Transverse colon (tissue), 3 donors: ENCODE data around the gene PRKAR1B.

Experiments used
- EP300 ChIP-seq: sonication (generic); formaldehyde crosslinking; IDR thresholded peaks from one replicate; pipeline ENCODE4 v1.6.1; 2017; ENCODE audit warnings: antibody characterized with exemption, low read depth
- POLR2A ChIP-seq: fragments of 450-650 bp; IDR thresholded peaks from one replicate; pipeline ENCODE4 v1.6.1; 2016; ENCODE audit warnings: antibody characterized with exemption, mild to moderate bottlenecking, moderate library complexity
- TF ChIP-seq, protein P1 (sequence below), 5 experiments: fragments of 200-600 bp in 3 of 5; fragments of 450-650 bp in 2 of 5; sonication (generic) in 3 of 5; IDR thresholded peaks; 1 replicate in 2 of 5; 2 replicates in 3 of 5; pipeline ENCODE4 v1.5.1; 2016 to 2017; ENCODE audit warnings: antibody characterized with exemption in 5 of 5, inconsistent platforms in 3 of 5, mild to moderate bottlenecking in 2 of 5, moderate library complexity in 1 of 5

DNA sequence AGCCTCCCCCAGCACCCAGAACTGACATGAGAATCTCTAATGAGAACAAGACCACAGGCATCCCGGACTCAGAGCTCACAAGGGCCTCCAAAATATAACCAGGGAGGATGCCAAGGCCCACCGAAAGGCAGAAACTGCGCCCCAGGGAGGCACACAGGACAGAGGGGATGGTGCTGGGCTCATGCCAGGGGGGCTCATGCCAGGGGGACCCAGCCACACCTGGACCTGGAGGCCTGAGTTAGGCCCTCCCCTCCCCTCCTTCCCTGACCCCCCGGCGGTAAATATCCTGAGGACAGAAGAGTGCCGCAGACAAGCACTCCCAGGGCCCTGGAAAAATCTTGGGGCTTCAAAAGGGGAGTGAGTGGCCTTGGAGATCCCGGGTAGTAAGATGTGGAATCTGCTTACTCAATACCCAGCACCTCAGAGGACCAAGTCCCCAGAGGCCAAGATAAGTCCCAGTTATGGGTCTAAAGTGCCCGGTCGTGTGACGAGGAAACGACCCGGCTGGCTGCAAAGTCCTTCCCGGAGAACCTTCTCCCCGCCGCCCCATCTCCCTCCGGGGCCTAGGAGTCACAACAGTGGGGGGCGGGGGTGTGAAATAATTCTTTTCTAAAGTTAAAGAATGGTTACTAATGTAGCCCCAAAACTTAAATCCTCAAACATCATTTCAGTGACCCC lies 219.3 kb downstream of the PRKAR1B start:
- TF ChIP-seq POLR2A, result no peak
- TF ChIP-seq, protein P1, sequence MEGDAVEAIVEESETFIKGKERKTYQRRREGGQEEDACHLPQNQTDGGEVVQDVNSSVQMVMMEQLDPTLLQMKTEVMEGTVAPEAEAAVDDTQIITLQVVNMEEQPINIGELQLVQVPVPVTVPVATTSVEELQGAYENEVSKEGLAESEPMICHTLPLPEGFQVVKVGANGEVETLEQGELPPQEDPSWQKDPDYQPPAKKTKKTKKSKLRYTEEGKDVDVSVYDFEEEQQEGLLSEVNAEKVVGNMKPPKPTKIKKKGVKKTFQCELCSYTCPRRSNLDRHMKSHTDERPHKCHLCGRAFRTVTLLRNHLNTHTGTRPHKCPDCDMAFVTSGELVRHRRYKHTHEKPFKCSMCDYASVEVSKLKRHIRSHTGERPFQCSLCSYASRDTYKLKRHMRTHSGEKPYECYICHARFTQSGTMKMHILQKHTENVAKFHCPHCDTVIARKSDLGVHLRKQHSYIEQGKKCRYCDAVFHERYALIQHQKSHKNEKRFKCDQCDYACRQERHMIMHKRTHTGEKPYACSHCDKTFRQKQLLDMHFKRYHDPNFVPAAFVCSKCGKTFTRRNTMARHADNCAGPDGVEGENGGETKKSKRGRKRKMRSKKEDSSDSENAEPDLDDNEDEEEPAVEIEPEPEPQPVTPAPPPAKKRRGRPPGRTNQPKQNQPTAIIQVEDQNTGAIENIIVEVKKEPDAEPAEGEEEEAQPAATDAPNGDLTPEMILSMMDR (IDR thresholded peaks at IDR 0.05), result no peak
- no peak for TF ChIP-seq EP300
